WTC11 (cell line): Measurements from ENCODE around the gene UGT1A10. TPM values are rescaled to one million over a fixed set of nuclear protein-coding genes. Genes with fewer than 3 reads are reported as not detected.
"Not testable (repeated sequence)": the region's sequence is repeated elsewhere in the genome, so short reads cannot be mapped to it uniquely, and the experiment has no call there.

Source experiments
- ATAC-seq: fragments of 200-7000 bp; cut with Tn5 transposase; 2 replicates; pipeline ENCODE4 v1.10.0; 2021; ENCODE audit warnings: mild to moderate bottlenecking, moderate library complexity
- CTCF ChIA-PET: fragments of 300-600 bp; sonication (Branson Sonifier 250); formaldehyde crosslinking; loops from one replicate; lab custom pipeline; 2021; ENCODE audit warnings: antibody characterized with exemption; lab: Charles Lee
- POLR2A ChIA-PET: fragments of 350-600 bp; sonication (Branson Sonifier 250); formaldehyde crosslinking; loops from one replicate; lab custom pipeline; 2021; ENCODE audit warnings: antibody characterized with exemption; lab: Charles Lee
- DNase-seq: peaks from one replicate; pipeline ENCODE4 v3.0.0; 2021; ENCODE audit warnings: low spot score
- H3K27ac Mint-ChIP-seq: 2 replicates; pipeline ENCODE4 v1.8.0; 2021; ENCODE audit warnings: mixed read lengths
- H3K27me3 Mint-ChIP-seq: 2 replicates; pipeline ENCODE4 v1.8.0; 2021; ENCODE audit warnings: low read depth, mild to moderate bottlenecking, moderate library complexity, mixed read lengths
- H3K36me3 Mint-ChIP-seq: 2 replicates; pipeline ENCODE4 v1.8.0; 2021; ENCODE audit warnings: mixed read lengths
- H3K4me1 Mint-ChIP-seq: 2 replicates; pipeline ENCODE4 v1.8.0; 2022; ENCODE audit warnings: mixed read lengths
- H3K4me3 Mint-ChIP-seq: 2 replicates; pipeline ENCODE4 v1.8.0; 2021; ENCODE audit warnings: mild to moderate bottlenecking, moderate library complexity, mixed read lengths
- H3K9me3 Mint-ChIP-seq: 2 replicates; pipeline ENCODE4 v1.8.0; 2021; ENCODE audit warnings: mixed read lengths
- CREB1 ChIP-seq: sonication (generic); formaldehyde crosslinking; IDR thresholded peaks from 2 replicates; pipeline ENCODE4 v1.8.0; 2023; ENCODE audit warnings: mild to moderate bottlenecking, missing genetic modification reagents
- CTCF ChIP-seq: fragments of 200-600 bp; IDR thresholded peaks from 2 replicates; pipeline ENCODE4 v1.8.0; 2022; ENCODE audit warnings: antibody characterized with exemption
- ESRRA ChIP-seq: sonication (generic); formaldehyde crosslinking; IDR thresholded peaks from 2 replicates; pipeline ENCODE4 v1.8.1; 2022; ENCODE audit warnings: mild to moderate bottlenecking, missing genetic modification reagents, borderline replicate concordance
- HMGA2 ChIP-seq: fragments of 250-450 bp; sonication (Bioruptor Pico); IDR thresholded peaks from 2 replicates; pipeline ENCODE4 v1.4.0; 2021; ENCODE audit warnings: mild to moderate bottlenecking, moderate library complexity
- IRF2 ChIP-seq: sonication (generic); formaldehyde crosslinking; IDR thresholded peaks from 2 replicates; pipeline ENCODE4 v1.8.0; 2022; ENCODE audit warnings: low read depth, missing genetic modification reagents, borderline replicate concordance
- NFATC4 ChIP-seq: fragments of 250-450 bp; sonication (Bioruptor Pico); IDR thresholded peaks from 2 replicates; pipeline ENCODE4 v1.9.0; 2021; ENCODE audit warnings: mild to moderate bottlenecking
- NFE2L1 ChIP-seq: sonication (generic); formaldehyde crosslinking; IDR thresholded peaks from 2 replicates; pipeline ENCODE4 v1.8.1; 2023; ENCODE audit warnings: missing genetic modification reagents
- NFYB ChIP-seq: sonication (generic); formaldehyde crosslinking; conservative IDR thresholded peaks from 2 replicates; pipeline ENCODE4 v1.8.0; 2022; ENCODE audit warnings: low read depth, missing genetic modification reagents
- PRRX2 ChIP-seq: fragments of 250-450 bp; sonication (Bioruptor Pico); IDR thresholded peaks from 2 replicates; pipeline ENCODE4 v1.8.0; 2021; ENCODE audit warnings: mild to moderate bottlenecking
- RELA ChIP-seq: sonication (generic); formaldehyde crosslinking; IDR thresholded peaks from 2 replicates; pipeline ENCODE4 v1.8.1; 2022; ENCODE audit warnings: missing genetic modification reagents, mild to moderate bottlenecking, borderline replicate concordance
- SOX15 ChIP-seq: fragments of 250-450 bp; sonication (Bioruptor Pico); IDR thresholded peaks from 2 replicates; pipeline ENCODE4 v1.9.0; 2021; ENCODE audit warnings: mild to moderate bottlenecking
- TP53 ChIP-seq: sonication (generic); formaldehyde crosslinking; IDR thresholded peaks from 2 replicates; pipeline ENCODE4 v1.8.1; 2023; ENCODE audit warnings: mild to moderate bottlenecking, missing genetic modification reagents
- ZNF121 ChIP-seq: sonication (generic); formaldehyde crosslinking; IDR thresholded peaks from 2 replicates; pipeline ENCODE4 v1.8.0; 2023; ENCODE audit warnings: missing genetic modification reagents
- ZNF232 ChIP-seq: sonication (generic); formaldehyde crosslinking; IDR thresholded peaks from 2 replicates; pipeline ENCODE4 v1.8.0; 2022; ENCODE audit warnings: mild to moderate bottlenecking, missing genetic modification reagents
- ZNF317 ChIP-seq: sonication (generic); formaldehyde crosslinking; IDR thresholded peaks from 2 replicates; pipeline ENCODE4 v1.8.1; 2023; ENCODE audit warnings: low read depth, mild to moderate bottlenecking, moderate library complexity, missing genetic modification reagents, borderline replicate concordance
- ZNF396 ChIP-seq: fragments of 250-450 bp; sonication (Bioruptor Pico); IDR thresholded peaks from 2 replicates; pipeline ENCODE4 v1.8.0; 2021; ENCODE audit warnings: mild to moderate bottlenecking, moderate library complexity, borderline replicate concordance
- ZNF671 ChIP-seq: fragments of 250-450 bp; sonication (Bioruptor Pico); IDR thresholded peaks from 2 replicates; pipeline ENCODE4 v1.8.0; 2021; ENCODE audit warnings: mild to moderate bottlenecking
- total RNA-seq: library from RNA; stranded (reverse); gene quantifications from 3 replicates; pipeline ENCODE4 v1.2.3, GENCODE V29; 2021
- TF ChIP-seq, protein P1 (sequence below): sonication (generic); formaldehyde crosslinking; IDR thresholded peaks from 2 replicates; pipeline ENCODE4 v1.8.1; 2022; ENCODE audit warnings: mild to moderate bottlenecking, missing genetic modification reagents, moderate library complexity, borderline replicate concordance
- TF ChIP-seq, protein P2 (sequence below): fragments of 250-450 bp; sonication (Bioruptor Pico); IDR thresholded peaks from 2 replicates; pipeline ENCODE4 v1.8.0; 2021; ENCODE audit warnings: mild to moderate bottlenecking
- TF ChIP-seq, protein P3 (sequence below): sonication (generic); formaldehyde crosslinking; conservative IDR thresholded peaks from 2 replicates; pipeline ENCODE4 v1.8.1; 2022; ENCODE audit warnings: mild to moderate bottlenecking, missing genetic modification reagents

UGT1A10 gene
- total RNA-seq, 1 experiment from 2014 or later = not detected

DNA sequence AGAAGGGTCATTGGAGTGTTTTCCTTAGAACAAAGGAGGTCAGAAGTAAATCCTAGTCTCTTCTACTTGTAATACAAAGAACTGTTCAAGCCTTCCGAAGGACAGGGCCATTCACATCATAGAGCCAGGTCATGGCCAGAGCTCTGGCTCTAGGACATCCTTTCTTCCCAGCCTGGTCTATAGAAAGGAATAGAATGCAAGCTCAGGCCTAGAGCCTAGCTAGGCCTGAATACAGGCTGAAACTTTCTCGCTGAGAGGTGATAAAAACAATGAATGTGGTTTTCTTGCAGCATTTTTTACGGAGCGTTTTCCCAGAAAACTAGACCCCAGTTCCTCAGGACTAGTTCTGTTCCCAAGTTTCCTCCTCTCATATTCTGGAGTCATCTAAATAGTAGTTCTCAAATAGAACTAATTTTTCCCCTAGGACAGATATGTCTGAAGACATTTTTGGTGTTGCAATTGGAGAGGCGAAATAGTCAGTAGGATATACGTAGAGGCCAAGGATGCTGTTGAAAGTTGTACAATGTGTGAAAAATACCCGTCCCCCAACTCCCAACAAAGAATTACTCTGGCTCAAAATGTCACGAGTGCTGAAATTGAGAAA is 63.3 kb downstream of the UGT1A10 start:
- no peak for ATAC-seq
- POLR2A ChIA-PET = interaction anchor here (0.8 kb wide), 1 partner anchor 134 kb away, joined by 3 read pairs; no protein-coding TSS in a partner anchor
- H3K4me1 Mint-ChIP-seq = peaks cover 7% of the 10 kb centered on the region; the same call in 1 of the 2 replicates

GRCh38 chr2:233700028-233700635 is 63.9 kb downstream of the UGT1A10 start:
- POLR2A ChIA-PET = no interaction called here
- DNase-seq = no peak

More for the DNA sequence above, 63.3 kb downstream of the UGT1A10 start:
- Mint-ChIP-seq H3K27me3 (no peaks in the 10 kb centered on the region), H3K4me3 (no peak overlapping the region), H3K9me3 (no peaks in the 10 kb centered on the region), H3K27ac (0 out of 2 replicates have a peak overlapping the region, but pooled peaks have one; percentile 38), H3K36me3 (no peaks in the 10 kb centered on the region)
- CTCF ChIA-PET = interaction anchor here (1.6 kb wide), 1 partner anchor 12 kb away, joined by 7 read pairs; the partner anchor contains the start of gene UGT1A5
- DNase-seq = no peak
- TF ChIP-seq CREB1 (CRISPR knock-in tag) = no peak
- no peak for TF ChIP-seq SOX15 (CRISPR knock-in tag)
- no peak for TF ChIP-seq IRF2 (CRISPR knock-in tag)
- TF ChIP-seq RELA (CRISPR knock-in tag) = no peak
- no peak for TF ChIP-seq CTCF
- no peak for TF ChIP-seq ZNF121 (CRISPR knock-in tag)
- TF ChIP-seq ZNF671 (CRISPR knock-in tag) = no peak
- TF ChIP-seq NFATC4 (CRISPR knock-in tag) = no peak
- no peak for TF ChIP-seq TP53 (CRISPR knock-in tag)
- no peak for TF ChIP-seq HMGA2 (CRISPR knock-in tag)
- TF ChIP-seq, protein P1, sequence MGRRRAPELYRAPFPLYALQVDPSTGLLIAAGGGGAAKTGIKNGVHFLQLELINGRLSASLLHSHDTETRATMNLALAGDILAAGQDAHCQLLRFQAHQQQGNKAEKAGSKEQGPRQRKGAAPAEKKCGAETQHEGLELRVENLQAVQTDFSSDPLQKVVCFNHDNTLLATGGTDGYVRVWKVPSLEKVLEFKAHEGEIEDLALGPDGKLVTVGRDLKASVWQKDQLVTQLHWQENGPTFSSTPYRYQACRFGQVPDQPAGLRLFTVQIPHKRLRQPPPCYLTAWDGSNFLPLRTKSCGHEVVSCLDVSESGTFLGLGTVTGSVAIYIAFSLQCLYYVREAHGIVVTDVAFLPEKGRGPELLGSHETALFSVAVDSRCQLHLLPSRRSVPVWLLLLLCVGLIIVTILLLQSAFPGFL = no peak
- no peak for TF ChIP-seq ZNF232 (CRISPR knock-in tag)
- TF ChIP-seq, protein P2, sequence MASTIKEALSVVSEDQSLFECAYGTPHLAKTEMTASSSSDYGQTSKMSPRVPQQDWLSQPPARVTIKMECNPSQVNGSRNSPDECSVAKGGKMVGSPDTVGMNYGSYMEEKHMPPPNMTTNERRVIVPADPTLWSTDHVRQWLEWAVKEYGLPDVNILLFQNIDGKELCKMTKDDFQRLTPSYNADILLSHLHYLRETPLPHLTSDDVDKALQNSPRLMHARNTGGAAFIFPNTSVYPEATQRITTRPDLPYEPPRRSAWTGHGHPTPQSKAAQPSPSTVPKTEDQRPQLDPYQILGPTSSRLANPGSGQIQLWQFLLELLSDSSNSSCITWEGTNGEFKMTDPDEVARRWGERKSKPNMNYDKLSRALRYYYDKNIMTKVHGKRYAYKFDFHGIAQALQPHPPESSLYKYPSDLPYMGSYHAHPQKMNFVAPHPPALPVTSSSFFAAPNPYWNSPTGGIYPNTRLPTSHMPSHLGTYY (CRISPR knock-in tag) = no peak
- no peak for TF ChIP-seq ZNF317
- no peak for TF ChIP-seq ESRRA (CRISPR knock-in tag)
- no peak for TF ChIP-seq ZNF396
- no peak for TF ChIP-seq PRRX2 (CRISPR knock-in tag)
- TF ChIP-seq NFYB = no peak

DNA sequence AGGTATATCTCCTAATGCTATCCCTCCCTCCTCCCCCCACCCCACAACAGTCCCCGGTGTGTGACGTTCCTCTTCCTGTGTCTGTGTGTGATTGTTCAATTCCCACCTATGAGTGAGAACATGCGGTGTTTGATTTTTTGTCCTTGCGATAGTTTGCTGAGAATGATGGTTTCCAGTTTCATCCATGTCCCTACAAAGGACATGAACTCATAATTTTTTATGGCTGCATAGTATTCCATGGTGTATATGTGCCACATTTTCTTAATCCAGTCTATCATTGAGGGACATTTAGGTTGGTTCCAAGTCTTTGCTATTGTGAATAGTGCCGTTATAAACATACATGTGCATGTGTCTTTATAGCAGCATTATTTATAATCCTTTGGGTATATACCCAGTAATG is 64.6 kb downstream of the UGT1A10 start:
- H3K27me3 Mint-ChIP-seq, H3K27ac Mint-ChIP-seq, CTCF ChIA-PET, H3K36me3 Mint-ChIP-seq, H3K9me3 Mint-ChIP-seq, DNase-seq, ATAC-seq, H3K4me3 Mint-ChIP-seq, POLR2A ChIA-PET, H3K4me1 Mint-ChIP-seq: not testable (repeated sequence)

More at GRCh38 chr2:233700028-233700635, 63.9 kb downstream of the UGT1A10 start:
- no peaks in the 10 kb centered on the region for H3K27me3 Mint-ChIP-seq
- H3K36me3 Mint-ChIP-seq = no peaks in the 10 kb centered on the region
- H3K4me1 Mint-ChIP-seq = peaks cover 7% of the 10 kb centered on the region; the same call in 1 of the 2 replicates
- peak; percentile 67 for ATAC-seq
- no peak overlapping the region for H3K4me3 Mint-ChIP-seq
- H3K9me3 Mint-ChIP-seq = no peaks in the 10 kb centered on the region
- TF ChIP-seq, protein P3, sequence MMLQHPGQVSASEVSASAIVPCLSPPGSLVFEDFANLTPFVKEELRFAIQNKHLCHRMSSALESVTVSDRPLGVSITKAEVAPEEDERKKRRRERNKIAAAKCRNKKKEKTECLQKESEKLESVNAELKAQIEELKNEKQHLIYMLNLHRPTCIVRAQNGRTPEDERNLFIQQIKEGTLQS (CRISPR knock-in tag) = no peak
- TF ChIP-seq NFE2L1 = 0 out of 2 replicates have a peak, but pooled peaks have one; percentile 54
- TF ChIP-seq, all 79 proteins: peak for 1
- H3K27ac Mint-ChIP-seq = 0 out of 2 replicates have a peak overlapping the region, but pooled peaks have one; percentile 38
- CTCF ChIA-PET = interaction anchor here (1.6 kb wide), 1 partner anchor 12 kb away, joined by 7 read pairs; the partner anchor contains the start of gene UGT1A5
